Suprapubic skin (tissue), 3 donors: Measurements from ENCODE around the gene LRRC2.

Experiments
- POLR2A ChIP-seq, 2 donors: fragments of 450-650 bp; IDR thresholded peaks; one replicate each; pipeline ENCODE4 v1.6.1; 2017; ENCODE audit warnings: antibody characterized with exemption in 2 of 2, mild to moderate bottlenecking in 2 of 2, moderate library complexity in 2 of 2
- TF ChIP-seq, protein P1 (sequence below), 2 donors: fragments of 200-600 bp in 1 of 2; fragments of 450-650 bp in 1 of 2; sonication (generic) in 1 of 2; IDR thresholded peaks; one replicate each; pipeline ENCODE4 v1.5.1; 2016 to 2019; ENCODE audit warnings: antibody characterized with exemption in 2 of 2, mild to moderate bottlenecking in 1 of 2, moderate library complexity in 1 of 2

DNA sequence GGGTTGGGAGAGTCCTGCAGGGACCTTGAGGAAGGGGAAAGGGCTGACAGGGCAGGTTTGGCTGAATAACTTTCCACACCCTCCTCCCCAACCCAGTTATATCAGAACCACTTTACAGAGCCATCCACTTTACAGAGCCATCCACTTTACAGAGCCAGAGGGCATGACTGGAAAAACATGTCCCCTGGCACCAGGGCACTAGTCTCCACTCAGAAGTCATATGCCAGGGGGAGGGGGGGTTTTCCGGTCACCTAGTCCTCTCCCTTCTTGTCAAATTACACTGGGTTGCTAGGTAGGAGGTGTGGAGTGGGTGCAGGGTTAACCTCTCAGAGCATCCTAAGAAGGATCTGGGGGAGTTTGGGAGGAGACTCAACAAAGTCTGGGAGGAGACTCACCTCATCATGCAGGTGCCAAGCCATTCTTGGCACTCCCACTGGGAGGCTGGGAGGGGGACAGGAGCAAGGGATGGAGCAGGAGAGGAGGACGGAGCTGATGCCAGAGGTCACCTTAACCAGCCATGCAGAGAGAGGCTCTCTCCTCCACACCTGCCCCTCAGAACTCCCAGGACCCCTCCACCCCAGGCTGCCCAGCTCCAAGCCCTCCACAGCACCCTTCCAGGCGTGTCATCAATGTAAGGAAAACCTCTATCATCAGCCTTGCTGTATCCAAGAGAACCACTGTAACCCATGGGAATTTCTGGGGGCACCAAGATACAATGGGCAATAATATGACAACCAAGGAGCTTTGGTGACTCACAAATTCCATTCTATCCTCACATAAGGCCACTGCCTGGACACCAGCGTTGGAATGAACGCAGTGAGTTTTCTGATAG is 1.7 kb downstream of the LRRC2 start:
- TF ChIP-seq POLR2A (IDR thresholded peaks at IDR 0.05): no peak
- TF ChIP-seq, protein P1, sequence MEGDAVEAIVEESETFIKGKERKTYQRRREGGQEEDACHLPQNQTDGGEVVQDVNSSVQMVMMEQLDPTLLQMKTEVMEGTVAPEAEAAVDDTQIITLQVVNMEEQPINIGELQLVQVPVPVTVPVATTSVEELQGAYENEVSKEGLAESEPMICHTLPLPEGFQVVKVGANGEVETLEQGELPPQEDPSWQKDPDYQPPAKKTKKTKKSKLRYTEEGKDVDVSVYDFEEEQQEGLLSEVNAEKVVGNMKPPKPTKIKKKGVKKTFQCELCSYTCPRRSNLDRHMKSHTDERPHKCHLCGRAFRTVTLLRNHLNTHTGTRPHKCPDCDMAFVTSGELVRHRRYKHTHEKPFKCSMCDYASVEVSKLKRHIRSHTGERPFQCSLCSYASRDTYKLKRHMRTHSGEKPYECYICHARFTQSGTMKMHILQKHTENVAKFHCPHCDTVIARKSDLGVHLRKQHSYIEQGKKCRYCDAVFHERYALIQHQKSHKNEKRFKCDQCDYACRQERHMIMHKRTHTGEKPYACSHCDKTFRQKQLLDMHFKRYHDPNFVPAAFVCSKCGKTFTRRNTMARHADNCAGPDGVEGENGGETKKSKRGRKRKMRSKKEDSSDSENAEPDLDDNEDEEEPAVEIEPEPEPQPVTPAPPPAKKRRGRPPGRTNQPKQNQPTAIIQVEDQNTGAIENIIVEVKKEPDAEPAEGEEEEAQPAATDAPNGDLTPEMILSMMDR (IDR thresholded peaks at IDR 0.05): no peak
